Embryonic facial prominence (tissue), 1 donor: ENCODE results near the gene UNC5C.

Source experiments
- DNase-seq: peaks from one replicate; pipeline ENCODE4 v3.0.0-alpha.2; 2016; ENCODE audit errors: extremely low spot score

UNC5C gene

DNA sequence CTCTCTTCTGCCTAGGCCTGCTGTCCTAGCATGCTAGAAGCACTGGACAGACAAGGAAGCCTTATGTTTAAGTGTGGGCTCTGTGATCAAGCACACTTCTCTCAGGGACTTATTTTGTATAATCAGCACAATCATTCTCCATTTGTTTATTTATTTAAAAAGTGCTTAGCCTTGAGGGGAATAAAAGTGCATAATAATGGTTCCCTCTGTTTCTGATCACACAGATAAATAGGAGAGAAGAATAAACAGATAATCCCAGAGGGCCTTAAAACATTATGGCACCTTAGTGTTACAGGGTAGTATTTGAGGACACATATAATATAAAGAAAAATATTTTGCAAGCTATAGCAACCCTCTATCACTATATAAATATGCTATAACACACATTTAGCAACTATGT, 146.5 kb downstream of the UNC5C start:
- no peak for DNase-seq

DNA sequence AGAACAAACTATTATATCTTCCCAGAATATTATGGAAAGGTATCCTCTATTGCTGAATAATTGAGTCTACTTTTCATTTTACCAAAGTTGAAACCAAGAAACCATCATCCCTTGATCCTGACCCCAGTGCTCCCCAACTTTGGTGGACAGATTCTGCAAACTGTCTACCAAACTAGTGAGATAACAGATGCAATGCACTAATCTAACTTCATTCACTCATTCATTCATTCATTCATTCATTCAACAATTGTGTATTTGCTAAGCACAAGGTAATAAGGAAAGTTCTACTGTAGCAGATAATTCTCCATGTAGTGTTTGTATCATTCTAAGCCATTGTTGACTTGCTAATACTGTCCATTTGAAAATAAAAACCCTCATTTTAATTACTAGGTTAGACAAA, 150.6 kb downstream of the UNC5C start:
- no peak for DNase-seq

DNA sequence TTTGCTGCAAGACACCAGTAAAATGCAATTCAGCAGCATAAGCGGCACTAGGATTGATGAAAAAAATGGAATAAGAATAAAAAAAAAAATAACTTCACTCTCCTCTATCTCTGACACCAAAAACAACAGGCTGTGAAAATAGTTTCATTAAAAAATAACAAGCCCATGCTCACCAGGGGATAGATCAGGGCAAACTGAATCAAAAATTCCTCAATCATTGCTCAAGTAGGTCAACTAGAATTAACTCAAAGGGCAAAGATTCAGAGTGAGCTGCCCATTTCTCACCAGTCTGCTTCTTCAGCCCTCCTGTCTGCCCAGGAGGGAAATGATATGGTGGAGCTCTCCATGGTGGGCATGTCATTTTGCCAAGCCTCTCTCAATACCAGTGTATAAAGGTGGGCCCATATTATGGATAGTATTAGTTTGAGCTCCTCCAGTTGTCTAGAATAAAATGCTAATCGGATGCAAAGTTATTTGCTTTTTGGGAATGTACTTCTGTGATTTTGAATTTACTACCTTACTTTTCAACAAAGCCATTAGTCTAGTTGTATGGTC, 153.9 kb downstream of the UNC5C start:
- DNase-seq: no peak

DNA sequence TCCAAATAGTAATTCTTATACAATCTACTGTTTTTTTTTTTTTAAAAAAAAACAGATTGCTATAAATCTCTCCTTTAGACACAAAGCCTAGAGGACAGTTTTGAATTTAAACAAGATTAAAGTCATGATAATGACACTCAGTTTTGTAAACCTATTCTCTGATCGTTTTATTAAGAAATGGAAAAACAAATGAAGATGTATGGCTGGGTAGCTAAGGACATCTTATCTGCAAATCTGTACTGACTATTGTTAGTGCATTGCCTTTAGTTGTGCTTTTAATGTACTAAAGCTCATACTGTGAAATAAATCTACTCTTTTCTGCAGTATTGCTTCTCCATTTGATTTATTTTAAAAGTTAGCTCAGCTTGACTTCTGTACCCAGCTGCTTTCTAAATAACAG, 155.0 kb downstream of the UNC5C start:
- no peak for DNase-seq

DNA sequence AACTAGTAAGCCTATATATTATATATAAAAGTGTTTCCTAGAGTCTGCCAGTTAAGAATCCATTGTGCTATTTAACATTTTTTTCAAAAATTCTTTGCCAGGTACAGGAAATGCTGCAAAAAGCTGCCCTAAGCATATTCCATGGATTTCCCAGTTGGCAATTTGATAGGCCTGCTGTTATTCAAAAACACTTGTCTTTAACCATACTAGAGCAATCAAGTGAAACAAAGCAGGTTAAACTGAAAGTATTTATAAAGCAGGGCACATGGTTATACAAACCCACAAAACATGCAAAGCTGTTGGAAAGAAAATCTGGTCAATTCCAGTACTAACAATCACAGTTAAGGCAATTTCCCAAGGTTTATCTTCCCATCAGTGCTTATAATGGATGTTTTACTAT, 159.9 kb downstream of the UNC5C start:
- no peak for DNase-seq

DNA sequence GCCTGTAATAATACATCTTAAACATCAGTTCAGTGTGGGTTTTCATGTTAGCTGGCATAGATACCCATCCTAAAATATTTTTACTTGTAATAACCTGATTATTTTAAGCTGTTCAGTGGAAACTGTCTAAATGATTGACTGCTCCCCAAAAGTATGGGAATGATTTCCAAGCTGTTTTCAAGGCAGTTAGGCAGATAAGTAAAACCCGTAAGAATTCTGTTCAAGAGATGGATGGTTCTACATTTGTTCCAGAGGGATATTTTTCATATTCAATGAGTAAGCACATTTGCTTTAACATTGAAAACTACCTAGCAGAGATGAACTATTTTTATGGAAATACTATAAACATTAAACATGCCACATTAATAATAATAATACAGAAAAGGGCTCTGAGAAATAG, 161.1 kb downstream of the UNC5C start:
- DNase-seq: no peak

DNA sequence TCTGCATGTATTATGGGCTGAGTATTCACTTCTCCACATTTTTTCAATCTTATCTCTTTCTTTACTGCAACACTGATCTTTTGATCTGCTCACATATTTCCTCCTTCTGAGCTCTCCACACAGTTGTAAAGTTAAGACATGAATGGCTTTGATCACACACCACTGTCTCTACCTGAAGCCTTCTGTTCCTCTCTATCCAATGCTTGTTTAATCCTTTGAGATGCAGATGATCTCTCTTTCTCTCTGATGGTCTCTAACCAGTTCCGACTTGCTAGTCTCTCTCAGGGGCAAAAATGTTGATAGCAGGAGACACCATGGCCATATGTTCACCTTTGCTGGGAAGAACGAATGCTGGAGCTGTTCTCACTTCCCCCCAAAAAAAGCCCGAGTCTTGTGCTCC, 162.4 kb downstream of the UNC5C start:
- no peak for DNase-seq

DNA sequence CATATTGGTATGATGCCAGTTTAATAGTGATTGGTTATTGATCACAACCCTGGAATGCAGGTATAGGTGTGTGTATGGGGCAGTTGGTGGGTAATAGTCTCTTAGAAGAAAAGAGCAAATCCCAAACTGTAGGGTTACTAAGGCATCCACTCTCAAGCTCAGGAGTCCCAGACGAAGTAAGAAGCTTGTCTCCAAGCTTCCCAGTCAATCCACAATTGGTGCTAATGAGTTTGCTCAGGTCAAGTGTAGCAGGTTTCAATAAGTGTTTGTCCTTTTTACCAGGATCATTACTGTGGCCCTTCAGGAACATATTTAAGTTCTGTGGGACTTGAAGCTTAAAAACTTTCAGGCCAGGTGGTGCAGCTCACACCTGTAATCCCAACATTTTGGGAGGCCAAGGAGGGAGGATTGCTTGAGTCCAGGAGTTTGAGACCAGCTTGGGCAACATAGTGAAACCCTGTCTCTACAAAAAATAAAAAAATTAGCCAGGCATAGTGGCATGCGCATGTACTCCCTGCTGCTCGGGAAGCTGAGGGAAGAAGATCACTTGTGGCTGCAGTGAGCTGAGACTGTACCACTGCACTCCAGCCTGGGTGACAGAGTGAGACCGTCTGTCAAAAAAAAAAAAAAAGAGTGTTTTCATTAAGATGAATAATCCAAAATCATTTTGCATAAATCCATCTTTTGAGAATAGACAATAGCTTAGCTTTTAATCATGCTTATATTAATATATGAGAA, 166.8 kb downstream of the UNC5C start:
- DNase-seq: no peak

DNA sequence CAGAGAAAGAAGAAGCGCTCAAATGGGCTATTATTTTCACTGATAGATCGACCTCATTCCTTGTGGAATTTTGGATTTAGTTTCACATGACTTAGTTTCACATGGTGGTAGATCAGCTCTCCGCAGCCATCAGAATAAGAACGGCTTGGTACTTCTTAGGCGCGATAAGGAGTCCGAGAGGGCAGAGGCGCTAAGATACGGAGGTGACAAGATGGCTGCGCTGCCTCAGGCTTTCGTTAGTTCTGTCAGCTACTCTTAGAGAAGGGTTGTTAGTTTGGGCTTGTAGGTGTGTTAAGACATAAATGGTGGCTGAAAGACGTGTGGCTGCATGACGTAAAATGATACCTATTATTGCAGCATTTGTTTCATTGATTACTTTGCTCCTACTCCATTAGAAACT, 169.1 kb downstream of the UNC5C start:
- no peak for DNase-seq

DNA sequence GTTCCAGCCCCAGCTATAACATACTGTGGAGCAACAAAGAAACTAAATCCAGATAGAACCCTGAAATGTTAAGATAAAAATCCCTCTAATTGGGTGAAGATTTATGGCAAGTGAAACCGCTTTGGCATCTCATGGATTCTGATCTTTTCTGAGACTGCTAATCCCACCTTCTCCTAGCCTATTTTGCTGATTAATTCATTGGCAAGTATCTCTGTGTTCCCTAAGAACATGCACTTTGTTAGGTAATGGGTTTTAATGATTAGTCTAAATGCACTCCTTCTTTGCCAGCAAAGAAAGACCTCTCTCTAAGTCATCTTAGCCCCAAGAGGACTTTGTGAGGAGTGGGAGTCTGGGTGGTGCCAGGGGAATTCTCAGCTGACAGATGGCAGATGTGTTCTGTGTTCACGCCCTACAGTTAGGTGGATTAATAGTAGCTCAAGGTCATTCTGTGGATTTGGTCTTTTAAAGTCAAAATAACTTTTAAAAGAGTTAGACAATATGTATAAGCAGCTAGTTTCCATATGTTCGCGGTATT, 171.3 kb downstream of the UNC5C start:
- no peak for DNase-seq

DNA sequence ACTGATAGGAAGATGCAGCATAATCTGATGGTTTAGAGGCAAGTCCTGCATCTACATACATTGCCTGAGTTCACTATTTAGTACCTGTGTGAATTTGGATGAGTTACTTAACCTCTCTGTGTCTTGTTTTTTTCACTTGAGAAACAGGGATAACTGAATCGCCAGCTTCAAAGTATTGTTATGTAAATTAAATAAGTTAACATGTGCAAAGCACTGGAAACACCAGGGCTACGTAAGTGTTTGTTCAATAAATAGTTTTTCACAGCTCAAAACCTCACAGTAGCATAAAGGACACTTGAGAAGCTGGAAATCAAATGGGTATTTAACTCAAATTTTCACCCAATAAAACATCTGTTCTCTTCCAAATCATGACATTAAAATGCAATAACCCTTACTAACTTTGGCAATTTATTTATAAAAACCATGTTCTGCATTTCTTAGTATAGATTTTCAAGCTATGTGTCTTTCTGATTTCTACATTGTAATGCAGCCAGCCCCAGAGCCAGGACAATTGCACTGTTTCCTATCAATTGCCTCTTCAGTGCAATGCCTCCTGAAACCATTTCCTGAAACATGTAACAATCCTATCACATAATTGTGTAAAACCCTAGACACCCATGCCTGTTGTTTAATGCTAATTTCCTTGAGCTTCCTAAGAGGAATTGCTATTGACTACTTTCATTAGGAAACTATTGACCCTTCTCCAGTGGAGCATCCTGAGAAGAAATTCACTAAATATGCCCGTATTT, 177.1 kb downstream of the UNC5C start:
- DNase-seq: no peak

DNA sequence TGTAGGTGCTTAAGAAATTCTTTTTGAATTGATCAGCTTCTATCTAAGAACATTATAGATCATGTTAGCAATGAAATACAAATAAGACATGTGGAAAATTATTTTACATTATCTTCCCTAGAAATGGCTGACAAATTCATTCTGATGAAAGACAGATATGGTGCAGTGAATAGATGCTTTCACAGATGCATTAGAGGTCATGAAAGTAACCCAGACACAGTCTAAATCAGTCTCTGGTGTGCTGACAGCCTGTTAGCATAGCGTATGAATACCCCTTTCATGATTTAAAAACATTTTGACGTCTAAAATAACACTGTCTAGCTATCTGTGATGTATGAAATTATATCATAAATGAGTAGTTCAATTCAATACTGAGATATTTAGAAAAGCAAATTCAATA, 180.9 kb downstream of the UNC5C start:
- no peak for DNase-seq

DNA sequence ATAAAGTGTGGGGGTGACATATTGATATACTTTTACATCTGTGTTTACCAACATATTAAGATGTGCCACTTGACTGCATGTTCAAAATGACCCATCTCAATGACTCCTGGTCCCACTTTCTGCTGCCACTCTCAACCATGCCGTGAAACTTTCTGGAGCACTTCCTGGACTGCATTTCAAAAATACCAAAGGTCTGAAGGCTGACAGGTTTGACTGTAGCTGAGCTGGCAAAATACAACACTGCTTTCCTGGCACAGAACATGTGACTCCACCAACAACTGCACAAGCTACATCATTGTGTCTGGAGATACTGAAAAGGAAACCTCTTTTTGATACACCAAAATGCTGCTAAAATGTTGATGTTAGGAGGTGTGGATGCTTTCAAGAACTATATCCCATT, 184.8 kb downstream of the UNC5C start:
- no peak for DNase-seq

DNA sequence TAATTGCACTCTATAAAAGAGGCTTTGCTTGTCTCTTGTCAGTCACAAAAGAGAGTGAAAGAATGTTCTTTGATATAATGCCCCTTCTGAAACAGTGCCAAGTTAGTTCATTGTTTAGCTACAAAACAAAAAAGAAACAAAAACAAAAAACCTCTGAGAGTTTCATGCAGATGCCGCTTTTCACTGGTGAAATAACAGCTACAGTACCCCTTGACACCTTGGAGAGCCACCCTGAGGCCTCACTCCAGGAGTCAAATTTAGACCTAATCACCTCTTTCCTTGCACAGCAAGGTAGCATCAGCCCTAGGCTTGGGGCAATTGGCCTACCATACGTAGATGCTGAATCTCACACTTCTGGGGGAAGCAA, 185.2 kb downstream of the UNC5C start:
- no peak for DNase-seq

DNA sequence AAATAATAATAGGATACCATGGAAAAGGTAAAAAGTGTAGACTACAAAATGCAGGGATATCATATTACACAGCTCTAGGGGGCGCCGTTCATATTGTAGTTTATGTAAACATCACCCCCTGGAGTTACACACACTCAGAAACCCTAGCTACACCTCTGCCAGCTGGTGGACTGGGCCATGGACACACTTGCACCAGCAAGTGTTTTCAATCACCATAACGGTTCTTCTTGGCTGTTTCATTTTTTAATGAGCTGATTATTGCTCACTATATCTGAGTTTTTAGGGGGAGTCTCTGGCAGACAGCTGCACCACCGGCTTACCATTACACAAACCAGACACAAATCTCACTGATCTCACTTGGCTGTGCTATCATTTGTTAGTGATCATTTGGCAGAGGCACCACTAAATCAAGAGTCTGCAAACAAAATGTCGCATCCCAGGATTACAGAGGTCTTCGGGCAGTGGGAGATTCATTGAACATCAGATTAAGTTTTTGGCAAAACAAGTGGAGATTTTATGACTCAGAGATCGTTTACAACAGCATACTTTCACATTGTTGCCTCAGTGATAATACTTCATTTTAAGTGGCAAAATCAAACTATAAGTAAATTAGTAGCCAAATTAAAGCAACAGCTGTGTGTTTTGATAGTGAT, 185.7 kb downstream of the UNC5C start:
- DNase-seq: no peak

DNA sequence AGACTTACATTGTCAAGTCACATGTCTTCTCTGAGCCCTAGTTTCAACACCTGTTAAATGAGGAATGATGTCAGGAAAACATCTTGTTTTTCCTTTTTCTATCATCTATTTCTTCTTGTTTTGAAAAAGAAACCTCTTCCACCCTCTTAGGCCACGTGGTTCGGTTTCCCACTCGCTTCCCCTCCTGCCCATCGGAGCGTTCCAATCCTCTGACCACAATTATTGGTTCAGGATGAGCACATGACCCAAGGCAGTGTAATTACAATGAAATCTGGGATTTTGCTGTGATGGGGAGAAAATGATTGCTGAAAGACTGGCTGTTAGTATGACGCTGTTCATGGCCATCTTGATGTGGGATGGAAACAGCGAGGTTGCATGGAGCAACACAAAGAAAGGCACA, 186.7 kb downstream of the UNC5C start:
- no peak for DNase-seq

DNA sequence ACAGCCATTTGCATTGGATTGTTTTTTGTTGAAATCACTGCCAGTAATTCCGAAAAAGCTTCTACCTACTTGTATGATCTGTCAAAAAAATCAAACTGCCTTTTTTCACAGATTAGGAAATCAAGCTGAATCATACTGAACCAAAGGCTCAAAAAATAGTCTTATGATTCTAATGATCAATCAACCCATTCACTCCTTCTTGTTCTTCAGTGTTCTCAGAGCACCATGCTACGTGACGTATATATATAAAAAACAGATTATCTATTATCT, 187.1 kb downstream of the UNC5C start:
- DNase-seq: no peak

DNA sequence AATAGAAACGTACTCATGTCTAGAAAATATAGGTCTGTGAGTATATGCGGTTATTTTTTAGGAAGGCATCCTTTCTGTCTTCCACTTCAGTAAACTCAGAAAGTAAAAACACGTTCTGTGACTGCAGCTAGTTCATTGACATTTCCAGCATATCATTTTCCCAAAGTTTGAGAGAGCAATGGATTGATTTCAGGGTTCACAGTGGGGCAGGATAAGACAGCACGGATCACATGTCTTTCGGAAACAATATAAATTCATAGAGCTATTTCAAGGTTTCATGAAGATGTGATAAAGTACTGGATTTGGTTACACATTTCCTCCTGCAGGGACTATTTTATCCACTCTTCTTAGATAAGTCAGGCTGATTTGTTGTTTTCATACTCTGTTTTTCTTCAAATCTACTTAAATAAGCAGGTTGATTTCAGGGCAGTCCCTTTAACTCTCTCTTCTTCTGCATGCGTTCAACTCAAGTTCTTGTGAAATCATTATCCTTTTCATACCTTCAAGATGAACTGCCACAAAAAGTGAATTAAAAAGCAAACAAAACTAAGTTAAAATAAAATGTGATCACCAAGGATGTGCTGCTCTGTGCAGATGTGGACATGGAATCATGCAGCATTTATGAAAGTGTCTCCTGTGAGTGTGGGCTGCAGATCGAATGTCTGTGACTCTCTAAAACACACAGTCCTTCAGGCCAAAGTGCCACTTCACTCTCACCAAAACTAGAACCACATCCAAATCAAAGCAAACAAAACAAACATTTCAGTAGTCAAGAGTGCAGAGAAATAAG, 187.7 kb downstream of the UNC5C start:
- DNase-seq: no peak

DNA sequence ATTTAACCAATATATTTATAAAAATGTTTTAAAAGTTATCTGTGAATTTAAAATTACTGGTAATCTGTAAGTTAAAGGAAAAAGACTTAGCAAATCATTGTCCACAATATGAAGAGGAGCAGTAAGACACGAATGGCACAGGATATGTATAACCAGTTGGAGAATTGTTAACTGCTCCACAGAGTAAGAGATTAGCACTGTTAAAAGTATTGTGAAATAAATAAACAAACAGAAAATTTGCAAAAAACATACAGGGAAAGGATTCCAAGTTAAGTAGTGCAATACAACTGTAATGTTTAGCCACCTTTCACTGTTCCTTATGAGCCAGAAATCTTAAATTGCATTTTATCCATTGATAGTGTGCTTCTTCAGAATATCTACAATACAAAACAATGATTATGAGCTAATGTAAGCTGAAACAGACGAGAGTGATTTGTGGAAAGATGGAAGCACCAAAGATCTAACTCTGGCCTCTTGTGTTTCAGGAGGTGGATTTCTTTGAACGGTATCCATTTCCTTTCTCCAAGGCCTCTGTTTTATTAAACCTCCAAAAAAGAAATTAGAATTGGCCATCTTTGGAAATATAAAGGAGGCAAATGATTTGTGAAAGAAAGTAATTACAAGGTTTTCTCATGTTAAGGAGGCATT, 188.4 kb downstream of the UNC5C start:
- no peak for DNase-seq

DNA sequence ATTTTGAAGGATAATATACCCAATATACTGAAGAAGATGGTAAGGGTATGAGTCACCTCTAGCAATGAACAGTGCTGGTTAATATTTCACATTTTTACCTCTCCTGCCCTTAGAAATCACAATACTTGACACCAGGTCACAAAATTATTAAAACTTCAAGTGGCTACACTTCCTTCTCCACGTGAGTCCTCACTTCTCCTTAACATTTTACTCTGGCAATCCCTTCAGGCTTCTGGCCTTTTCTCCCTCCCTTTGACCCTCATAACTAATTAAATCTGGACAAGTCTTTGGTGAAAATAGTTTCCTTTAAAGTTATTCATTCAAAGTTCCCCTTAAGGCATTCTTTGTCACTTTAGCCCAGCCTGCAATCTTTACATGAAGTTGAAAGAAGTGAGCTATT, 190.4 kb downstream of the UNC5C start:
- DNase-seq: no peak

DNA sequence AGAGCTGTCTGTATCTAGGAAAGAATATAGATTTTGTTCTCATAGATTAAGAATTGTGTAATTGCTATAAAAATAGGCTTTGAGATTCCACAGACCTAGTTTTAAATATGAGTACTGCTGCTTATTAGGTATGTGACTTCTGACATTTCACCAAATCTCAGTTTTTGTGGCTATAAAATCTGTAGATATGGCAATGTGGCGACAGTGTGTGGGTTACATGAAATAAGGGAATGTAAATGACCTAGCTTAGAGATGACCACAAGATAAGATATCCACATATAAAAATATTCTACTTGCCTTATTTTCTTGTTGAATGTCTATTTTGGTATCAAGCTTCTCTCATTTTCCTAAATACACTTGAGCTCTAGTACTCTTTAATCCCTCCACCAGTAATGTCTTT, 193.8 kb downstream of the UNC5C start:
- no peak for DNase-seq

DNA sequence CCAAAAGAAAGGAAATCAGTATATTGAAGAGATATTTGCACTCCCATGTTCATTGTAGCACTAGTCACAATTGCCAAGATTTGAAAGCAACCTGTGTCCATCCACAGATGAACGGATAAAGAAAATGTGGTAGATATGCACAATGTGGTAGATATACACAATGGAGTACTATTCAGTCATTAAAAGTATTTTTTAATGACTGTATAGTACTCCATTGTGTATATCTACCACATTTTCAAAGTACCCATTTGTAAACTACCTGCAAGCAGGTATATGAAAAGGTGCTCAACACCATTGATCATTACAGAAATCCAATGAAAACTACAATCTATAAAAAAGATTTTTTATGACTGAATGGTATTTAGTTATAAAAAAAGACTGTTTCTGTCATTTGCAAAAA, 200.4 kb downstream of the UNC5C start:
- no peak for DNase-seq
